ENCODE data around the gene TM6SF1.

TM6SF1 gene

GRCh38 chr15:83105440-83105839 lies 2.0 kb upstream of the TM6SF1 start:
- no peak overlapping the region for H3K4me3 ChIP-seq (ENCODE audit: low read length)
- DNase-seq (ENCODE audit: low read depth) = no peak
- TF ChIP-seq CTCF (conservative IDR thresholded peaks at IDR 0.05; ENCODE audit: low read length) = no peak

- TF ChIP-seq CTCF (conservative IDR thresholded peaks at IDR 0.05; ENCODE audit: low read length) = no peak
- DNase-seq (ENCODE audit: low read depth) = no peak
- peak overlapping the region; percentile 43 for H3K4me3 ChIP-seq (ENCODE audit: low read length)
Measured at GRCh38 chr15:83107841-83108181, 366 bp downstream of the TM6SF1 start.

GRCh38 chr15:83108266-83109219 lies 1.1 kb downstream of the TM6SF1 start:
- peak; percentile 41 for DNase-seq (ENCODE audit: low read depth)

GRCh38 chr15:83109532-83109931 lies 2.1 kb downstream of the TM6SF1 start:
- no peak for DNase-seq (ENCODE audit: low read depth)
- no peak for TF ChIP-seq CTCF (conservative IDR thresholded peaks at IDR 0.05; ENCODE audit: low read length)
- H3K4me3 ChIP-seq (ENCODE audit: low read length) = no peak overlapping the region

More at GRCh38 chr15:83108266-83109219, 1.1 kb downstream of the TM6SF1 start:
- no peak overlapping the region for H3K4me3 ChIP-seq (ENCODE audit: low read length)
- TF ChIP-seq CTCF (conservative IDR thresholded peaks at IDR 0.05; ENCODE audit: low read length) = no peak

- no peak overlapping the region for H3K4me3 ChIP-seq (ENCODE audit: low read length)
- TF ChIP-seq CTCF (conservative IDR thresholded peaks at IDR 0.05; ENCODE audit: low read length) = no peak
- no peak for DNase-seq (ENCODE audit: low read depth)
Measured at GRCh38 chr15:83110381-83110780, 2.9 kb downstream of the TM6SF1 start.

GRCh38 chr15:83111149-83111548 lies 3.7 kb downstream of the TM6SF1 start:
- TF ChIP-seq CTCF (conservative IDR thresholded peaks at IDR 0.05; ENCODE audit: low read length) = no peak
- DNase-seq (ENCODE audit: low read depth) = no peak
- H3K4me3 ChIP-seq (ENCODE audit: low read length) = no peak overlapping the region
